Endodermal cell (in vitro differentiated cells): Measurements from ENCODE around the gene GTPBP8. TPM values are rescaled to one million over a fixed set of nuclear protein-coding genes. Genes with fewer than 3 reads are reported as not detected.
A peak's percentile ranks its signal among the peaks of the same experiment; 100 is the strongest.

Experiments used
- DNase-seq: peaks from one replicate; pipeline ENCODE4 v3.0.0-alpha.2; 2017
- H3K27ac ChIP-seq: 2 replicates; pipeline ENCODE4 v1.5.1; 2013; ENCODE audit warnings: mild to moderate bottlenecking, low read depth, low read length, moderate library complexity
- H3K27me3 ChIP-seq: 2 replicates; pipeline ENCODE4 v1.6.1; 2013; ENCODE audit warnings: mild to moderate bottlenecking, low read length, moderate library complexity; ENCODE audit not compliant: insufficient read depth, control insufficient read depth, poor library complexity, severe bottlenecking
- H3K36me3 ChIP-seq: 2 replicates; pipeline ENCODE4 v1.7.0; 2013; ENCODE audit warnings: mild to moderate bottlenecking, low read length, moderate library complexity; ENCODE audit not compliant: control insufficient read depth, insufficient read depth
- H3K4me1 ChIP-seq: one replicate; pipeline ENCODE4 v1.7.0; 2013; ENCODE audit warnings: low read length; ENCODE audit not compliant: control insufficient read depth, insufficient read depth
- H3K4me3 ChIP-seq: 2 replicates; pipeline ENCODE4 v1.5.1; 2013; ENCODE audit warnings: mild to moderate bottlenecking, low read length, moderate library complexity
- H3K9ac ChIP-seq: 2 replicates; pipeline ENCODE4 v1.6.1; 2013; ENCODE audit warnings: mild to moderate bottlenecking, low read length, moderate library complexity; ENCODE audit not compliant: poor library complexity, severe bottlenecking; ENCODE audit errors: extremely low read depth
- H3K9me3 ChIP-seq: 2 replicates; pipeline ENCODE4 v1.6.1; 2013; ENCODE audit warnings: mild to moderate bottlenecking, low read length, moderate library complexity; ENCODE audit not compliant: control insufficient read depth
- H3K27ac Mint-ChIP-seq: 2 replicates; pipeline ENCODE4 v1.8.0; 2020; ENCODE audit warnings: mixed read lengths
- H3K27me3 Mint-ChIP-seq: 2 replicates; pipeline ENCODE4 v1.8.0; 2021; ENCODE audit warnings: mild to moderate bottlenecking, mixed read lengths; ENCODE audit not compliant: insufficient read depth
- H3K36me3 Mint-ChIP-seq: 2 replicates; pipeline ENCODE4 v1.8.0; 2020; ENCODE audit warnings: low read depth, mixed read lengths
- H3K4me1 Mint-ChIP-seq: 2 replicates; pipeline ENCODE4 v1.8.0; 2020; ENCODE audit warnings: mixed read lengths
- H3K4me3 Mint-ChIP-seq: 2 replicates; pipeline ENCODE4 v1.8.0; 2020; ENCODE audit warnings: mild to moderate bottlenecking, moderate library complexity, mixed read lengths
- H3K9me3 Mint-ChIP-seq: 2 replicates; pipeline ENCODE4 v1.8.0; 2020; ENCODE audit warnings: mild to moderate bottlenecking, mixed read lengths
- CTCF ChIP-seq: fragments of 200-600 bp; sonication (generic); conservative IDR thresholded peaks from 2 replicates; pipeline ENCODE4 v1.5.0; 2021; ENCODE audit warnings: antibody characterized with exemption, mild to moderate bottlenecking
- WGBS, 2 experiments: methylation state at CpG; one replicate each; pipeline versions ENCODE4 v1.1.5 to v1.1.7; 2013; ENCODE audit warnings: missing lambda C conversion rate in 2 of 2, mixed read lengths in 1 of 2; ENCODE audit not compliant: insufficient coverage in 1 of 2, insufficient read length in 1 of 2; 5-methylcytosine and 5-hydroxymethylcytosine counted together
- total RNA-seq, 2 donors: library from RNA; stranded (reverse); fragmentation: NEBNext Ultra II Directional in 1 of 2; extraction: Animal tissue kit (Norgen Biotek cat#: 25700) in 1 of 2; gene quantifications; 2 replicates in 1 of 2; 3 replicates in 1 of 2; pipeline ENCODE4 v1.2.1, GENCODE V29; 2021

Gene GTPBP8
- total RNA-seq, 2 donors from 2014 or later = 23.9 to 35.5 TPM

- H3K4me1 Mint-ChIP-seq = peaks cover 11% of the 10 kb centered on the region
- WGBS, 2 experiments = 83 to 98% methylated on average over 1 to 4 of the region's 4 CpGs
- TF ChIP-seq CTCF = no peak
- H3K27me3 Mint-ChIP-seq = no peaks in the 10 kb centered on the region
- Histone ChIP-seq H3K9me3 (no peaks in the 10 kb centered on the region), H3K4me3 (no peak overlapping the region), H3K36me3 (peaks cover 62% of the 10 kb centered on the region), H3K9ac (no peak overlapping the region), H3K27me3 (no peaks in the 10 kb centered on the region), H3K27ac (no peak overlapping the region), H3K4me1 (peaks cover 5% of the 10 kb centered on the region)
- H3K4me3 Mint-ChIP-seq = no peak overlapping the region
- DNase-seq = no peak
- H3K27ac Mint-ChIP-seq = no peak overlapping the region
- no peaks in the 10 kb centered on the region for H3K9me3 Mint-ChIP-seq
- H3K36me3 Mint-ChIP-seq = peaks cover 46% of the 10 kb centered on the region
Measured at GRCh38 chr3:113000691-113001090, 9.9 kb downstream of the GTPBP8 start.

GRCh38 chr3:113002037-113002436 is 11.3 kb downstream of the GTPBP8 start:
- TF ChIP-seq CTCF = no peak
- no peak overlapping the region for H3K27ac ChIP-seq
- Mint-ChIP-seq H3K4me1 (peaks cover 11% of the 10 kb centered on the region), H3K9me3 (no peaks in the 10 kb centered on the region), H3K27ac (peak overlapping the region; percentile 85), H3K4me3 (no peak overlapping the region), H3K36me3 (peaks cover 54% of the 10 kb centered on the region), H3K27me3 (no peaks in the 10 kb centered on the region)
- no peak overlapping the region for H3K4me3 ChIP-seq
- H3K9ac ChIP-seq = no peak overlapping the region
- DNase-seq = no peak
- H3K27me3 ChIP-seq = no peaks in the 10 kb centered on the region
- no peaks in the 10 kb centered on the region for H3K9me3 ChIP-seq
- peaks cover 5% of the 10 kb centered on the region for H3K4me1 ChIP-seq
- H3K36me3 ChIP-seq = peaks cover 68% of the 10 kb centered on the region

- Mint-ChIP-seq H3K4me3 (no peak overlapping the region), H3K27me3 (no peaks in the 10 kb centered on the region), H3K36me3 (peaks cover 61% of the 10 kb centered on the region), H3K9me3 (no peaks in the 10 kb centered on the region), H3K4me1 (peaks cover 11% of the 10 kb centered on the region), H3K27ac (peak overlapping the region; percentile 85)
- Histone ChIP-seq H3K9me3 (no peaks in the 10 kb centered on the region), H3K36me3 (peaks cover 72% of the 10 kb centered on the region), H3K4me1 (peaks cover 5% of the 10 kb centered on the region), H3K27me3 (no peaks in the 10 kb centered on the region), H3K9ac (no peak overlapping the region), H3K4me3 (no peak overlapping the region), H3K27ac (no peak overlapping the region)
- DNase-seq = peak; percentile 59
- TF ChIP-seq CTCF = no peak
Measured at GRCh38 chr3:113002679-113003078, 11.9 kb downstream of the GTPBP8 start.
